ENCODE results near the gene TARDBP.

DNA sequence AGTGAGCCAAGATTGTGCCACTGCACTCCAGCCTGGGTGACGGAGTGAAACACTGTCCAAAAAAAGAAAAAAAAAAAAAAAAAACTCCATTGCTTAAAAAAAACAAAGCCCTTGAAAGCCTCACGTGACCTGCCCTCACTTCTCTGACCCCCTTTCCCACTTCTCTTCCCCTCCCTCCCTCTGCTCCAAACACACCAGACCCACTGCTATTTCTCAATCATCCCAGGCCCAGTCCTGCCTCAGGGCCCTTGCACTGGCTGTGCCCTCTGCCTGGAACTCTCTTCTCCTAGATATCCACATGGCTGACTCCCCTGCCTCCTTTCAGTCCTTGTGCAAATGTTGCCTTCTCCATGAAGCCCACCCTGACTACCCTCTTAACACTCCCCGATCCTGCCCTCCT, 45.4 kb upstream of the TARDBP start:
- TF ChIP-seq POLR2A (IDR thresholded peaks at IDR 0.05), result no peak
- TF ChIP-seq CTCF (IDR thresholded peaks at IDR 0.05), result no peak
